ENCODE results near the gene MGAT5.
"Not testable (repeated sequence)": the region's sequence is repeated elsewhere in the genome, so short reads cannot be mapped to it uniquely, and the experiment has no call there.

Gene MGAT5

DNA sequence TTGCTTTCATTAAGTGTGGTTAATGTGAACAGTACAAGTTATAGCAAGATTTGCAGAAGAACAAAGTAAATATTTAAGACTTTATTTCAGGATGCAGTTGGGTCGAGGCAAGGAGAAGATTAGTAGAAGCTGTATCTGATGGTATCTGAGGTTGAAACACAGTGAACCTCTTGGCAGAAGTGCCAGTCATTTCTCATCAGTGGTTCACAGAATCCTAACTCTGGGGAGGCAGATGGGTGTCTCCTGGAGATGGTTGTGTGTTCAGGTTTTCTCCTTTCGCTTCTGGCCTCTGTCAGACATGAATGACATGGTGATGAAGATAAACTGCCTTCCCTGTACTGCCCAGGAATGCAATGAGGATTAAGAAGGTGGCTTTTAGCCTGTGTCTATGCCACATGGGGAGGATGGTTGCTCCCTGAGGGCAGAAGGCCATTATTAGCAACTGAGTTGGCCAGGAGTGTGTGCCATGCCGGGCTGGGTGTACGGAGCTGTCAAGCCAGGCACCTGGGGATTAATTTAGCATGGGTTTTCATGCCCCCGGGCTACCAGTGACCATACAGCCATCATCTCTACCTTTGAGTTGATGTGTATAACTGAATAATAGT is 28.0 kb downstream of the MGAT5 start:
- DNase-seq, result no peak

DNA sequence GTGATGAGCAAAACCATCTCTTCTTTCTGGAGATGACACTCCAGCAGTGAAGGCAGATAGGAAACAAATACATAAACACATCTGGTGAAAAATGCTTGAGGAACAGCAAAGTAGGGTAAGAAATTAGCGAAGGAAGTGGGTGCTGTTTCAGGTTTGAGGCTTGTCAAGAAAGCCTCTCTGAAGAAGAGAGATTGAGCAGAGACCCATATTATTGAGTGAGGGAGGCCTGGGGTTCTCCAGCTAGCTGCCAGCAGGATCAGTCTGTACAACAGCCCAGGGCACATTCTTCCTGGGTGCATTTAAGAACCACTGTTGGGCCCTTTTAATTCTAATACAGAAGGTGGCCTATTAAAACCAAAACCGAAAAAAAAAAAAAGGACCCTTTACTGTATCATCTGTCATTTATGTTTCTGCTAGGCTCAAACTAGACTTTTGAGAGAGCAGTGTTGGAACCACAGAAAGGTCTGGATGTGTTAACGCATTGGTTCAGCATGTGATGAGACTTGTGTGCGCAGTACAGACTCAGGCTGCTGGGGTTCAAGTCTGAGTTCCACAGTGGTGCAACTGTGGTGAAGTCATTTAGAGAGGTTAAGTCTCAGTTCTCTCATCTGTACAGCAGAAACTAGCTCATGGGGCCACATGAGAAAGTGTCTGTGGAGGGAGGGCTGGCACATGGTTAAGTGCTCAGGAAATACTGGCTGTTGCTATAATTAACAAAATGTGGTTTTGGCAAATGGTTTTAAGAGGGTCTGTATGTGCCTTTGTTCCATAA is 28.9 kb downstream of the MGAT5 start:
- DNase-seq, result no peak

GRCh38 chr2:134283661-134284060 is 29.8 kb downstream of the MGAT5 start:
- DNase-seq, result no peak

GRCh38 chr2:134284119-134284670 is 30.3 kb downstream of the MGAT5 start:
- no peak for DNase-seq

- DNase-seq, result no peak
Measured at GRCh38 chr2:134287323-134287722, 33.5 kb downstream of the MGAT5 start.

- no peak for DNase-seq
Measured at GRCh38 chr2:134288814-134289213, 34.9 kb downstream of the MGAT5 start.

DNA sequence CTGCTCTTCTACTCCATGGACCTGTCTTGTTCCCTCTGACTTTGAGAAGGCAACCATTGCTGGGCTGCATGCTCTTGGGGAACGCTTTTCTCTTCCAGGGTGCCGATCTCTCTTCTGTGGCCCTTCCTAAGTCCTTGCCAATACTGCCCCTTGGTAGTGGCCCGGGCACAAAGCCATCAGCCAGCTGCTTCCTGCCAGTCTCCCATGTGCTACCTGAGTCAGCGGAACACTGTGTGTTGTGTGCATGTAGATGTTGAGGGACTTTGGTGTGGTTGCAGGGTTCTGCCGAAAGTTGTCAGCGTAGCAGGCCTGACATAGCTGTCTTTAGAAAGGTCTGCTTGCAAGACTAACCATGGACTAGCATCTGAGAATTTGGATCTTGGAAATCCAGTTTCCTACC is 35.4 kb downstream of the MGAT5 start:
- no peak for DNase-seq

- DNase-seq, result no peak
Measured at GRCh38 chr2:134290358-134290757, 36.5 kb downstream of the MGAT5 start.

GRCh38 chr2:134292514-134292913 is 38.6 kb downstream of the MGAT5 start:
- DNase-seq, result no peak

- DNase-seq, result no peak
Measured at GRCh38 chr2:134293719-134294537, 40.1 kb downstream of the MGAT5 start.

GRCh38 chr2:134294598-134294997 is 40.7 kb downstream of the MGAT5 start:
- DNase-seq, result not testable (repeated sequence)

DNA sequence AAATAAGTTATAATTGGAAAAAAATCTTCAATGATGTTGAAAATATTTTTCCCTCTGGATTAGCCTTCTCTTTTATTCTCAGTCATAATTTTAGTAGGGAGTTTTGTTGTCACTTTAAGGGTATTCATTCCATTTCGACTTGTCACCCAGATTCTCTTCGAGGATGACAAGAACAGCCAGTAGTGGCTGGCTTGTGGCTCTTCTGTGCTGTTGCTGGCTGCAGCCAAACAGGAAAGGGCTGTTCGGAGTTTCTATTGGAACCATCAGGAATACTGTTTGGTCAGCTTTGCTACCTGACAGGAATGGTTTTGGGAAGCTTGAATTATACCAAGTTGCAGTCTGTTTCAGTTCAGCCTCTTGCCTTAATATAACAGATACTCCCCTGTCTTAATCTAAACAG is 41.6 kb downstream of the MGAT5 start:
- DNase-seq, result no peak

DNA sequence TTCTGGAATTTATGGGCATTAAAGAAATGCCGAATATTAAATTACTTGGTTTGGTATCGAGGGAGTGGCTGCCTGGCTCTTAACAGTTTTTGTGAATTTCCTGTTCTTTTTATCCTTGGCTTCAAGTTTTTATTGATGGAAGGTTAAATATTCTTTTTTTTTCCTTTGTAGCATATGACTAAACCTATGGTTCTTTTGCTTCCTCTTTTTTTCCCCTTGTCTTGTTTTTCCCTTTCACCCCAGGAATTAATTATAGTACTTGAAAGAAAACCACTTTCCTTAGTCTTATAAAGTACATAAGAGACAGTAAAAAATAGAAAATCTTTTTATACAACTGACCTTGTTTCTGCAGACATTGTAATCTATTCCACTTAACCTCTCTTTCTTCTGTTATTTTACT is 42.4 kb downstream of the MGAT5 start:
- no peak for DNase-seq

GRCh38 chr2:134299334-134299733 is 45.5 kb downstream of the MGAT5 start:
- DNase-seq, result no peak

GRCh38 chr2:134300585-134300984 is 46.7 kb downstream of the MGAT5 start:
- no peak for DNase-seq

DNA sequence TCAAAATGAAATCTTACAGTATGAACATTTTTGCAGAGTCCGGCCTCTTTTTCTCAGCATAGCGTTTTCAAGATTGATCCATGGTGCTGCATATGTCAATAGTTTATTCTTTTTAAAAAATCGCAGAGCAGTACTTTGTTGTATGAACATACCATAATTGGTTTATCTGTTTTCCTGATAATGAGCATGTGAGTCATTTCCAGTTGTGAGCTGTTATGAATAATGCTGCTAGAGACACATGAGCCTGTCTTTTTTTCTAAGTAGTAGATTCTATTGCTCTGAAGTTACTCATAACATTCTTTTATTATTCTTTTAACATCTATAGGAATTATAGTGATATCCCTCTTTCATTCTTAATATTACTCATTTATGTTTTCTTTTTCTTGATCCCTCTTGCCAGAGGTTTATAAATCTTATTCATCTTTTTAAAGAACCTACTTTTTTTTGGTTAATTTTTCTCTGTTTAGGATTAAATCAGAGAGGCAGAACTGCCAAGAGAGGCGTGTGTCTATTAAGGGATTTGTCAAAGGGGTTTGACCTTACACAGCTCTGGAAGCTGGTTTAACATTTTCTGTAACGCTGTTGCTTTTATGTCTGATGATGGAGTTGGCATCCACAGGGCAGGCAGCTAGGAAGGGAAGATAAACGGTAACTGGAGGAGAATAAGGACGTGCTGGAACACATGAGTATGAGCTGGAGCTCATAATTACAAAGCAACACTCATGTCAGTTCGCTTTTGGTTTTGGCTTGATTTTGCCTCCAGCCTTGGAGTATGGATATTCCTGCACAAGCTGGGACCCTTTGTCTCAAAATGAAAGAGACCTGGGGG is 47.4 kb downstream of the MGAT5 start:
- DNase-seq, result no peak

DNA sequence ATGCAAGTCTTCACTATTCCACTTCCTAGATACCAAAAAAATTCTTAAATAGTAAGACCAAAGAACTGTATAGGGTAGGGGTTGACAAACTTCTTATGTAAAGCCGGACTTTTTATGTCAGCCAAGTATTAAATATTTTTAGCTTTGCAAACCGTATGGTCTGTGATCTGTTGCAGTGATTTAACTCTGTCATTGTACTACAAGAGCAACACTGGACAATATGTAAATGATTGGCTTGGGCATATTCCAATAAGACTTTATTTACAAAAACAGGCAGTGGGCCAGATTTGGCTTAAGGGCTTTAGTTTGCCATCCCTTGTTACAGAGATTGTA is 48.0 kb downstream of the MGAT5 start:
- DNase-seq, result no peak

GRCh38 chr2:134304394-134305108 is 50.7 kb downstream of the MGAT5 start:
- DNase-seq, result no peak

DNA sequence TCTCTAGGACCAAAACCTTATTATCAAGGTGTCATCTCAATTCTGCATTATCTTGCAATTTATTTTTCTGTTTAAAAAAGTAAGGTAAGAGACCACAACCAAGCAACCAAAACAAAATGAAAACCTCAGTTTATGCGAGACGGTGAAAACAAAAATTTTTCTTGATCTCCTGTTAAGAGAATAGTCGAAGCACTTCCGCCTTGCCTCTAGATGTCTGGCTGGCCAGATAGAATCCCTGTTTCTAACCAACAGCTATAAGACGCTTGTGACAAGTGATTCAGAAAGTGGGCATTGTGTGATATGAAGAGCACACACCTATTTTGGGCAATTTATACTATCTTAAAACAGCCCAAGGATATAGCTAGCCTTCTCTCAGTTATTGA is 51.2 kb downstream of the MGAT5 start:
- DNase-seq, result no peak

- DNase-seq, result no peak
Measured at GRCh38 chr2:134306521-134306920, 52.6 kb downstream of the MGAT5 start.

- DNase-seq, result no peak
Measured at GRCh38 chr2:134307334-134307733, 53.5 kb downstream of the MGAT5 start.
